ENCODE results near the gene TMBIM1.

DNA sequence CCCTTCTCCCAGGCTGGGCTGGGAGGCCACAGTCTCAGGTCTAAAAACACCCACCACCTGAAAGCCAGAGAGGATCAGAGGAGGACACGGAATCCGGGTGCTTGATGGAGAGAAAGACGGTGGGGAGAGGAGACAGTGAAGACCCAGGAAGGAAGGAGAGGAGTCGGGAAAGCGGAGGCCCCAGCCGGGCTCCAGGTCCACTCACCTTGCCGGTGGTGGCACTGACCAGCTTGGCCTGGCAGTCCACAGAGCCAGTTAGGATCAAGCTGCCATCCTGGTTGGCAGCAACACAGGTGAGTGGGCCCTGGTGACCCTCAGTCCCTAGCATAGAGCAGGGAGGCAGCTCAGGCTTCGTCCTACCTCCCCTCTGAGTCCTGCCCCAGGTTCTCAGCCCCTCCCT is 26.7 kb downstream of the TMBIM1 start:
- TF ChIP-seq, protein P1, sequence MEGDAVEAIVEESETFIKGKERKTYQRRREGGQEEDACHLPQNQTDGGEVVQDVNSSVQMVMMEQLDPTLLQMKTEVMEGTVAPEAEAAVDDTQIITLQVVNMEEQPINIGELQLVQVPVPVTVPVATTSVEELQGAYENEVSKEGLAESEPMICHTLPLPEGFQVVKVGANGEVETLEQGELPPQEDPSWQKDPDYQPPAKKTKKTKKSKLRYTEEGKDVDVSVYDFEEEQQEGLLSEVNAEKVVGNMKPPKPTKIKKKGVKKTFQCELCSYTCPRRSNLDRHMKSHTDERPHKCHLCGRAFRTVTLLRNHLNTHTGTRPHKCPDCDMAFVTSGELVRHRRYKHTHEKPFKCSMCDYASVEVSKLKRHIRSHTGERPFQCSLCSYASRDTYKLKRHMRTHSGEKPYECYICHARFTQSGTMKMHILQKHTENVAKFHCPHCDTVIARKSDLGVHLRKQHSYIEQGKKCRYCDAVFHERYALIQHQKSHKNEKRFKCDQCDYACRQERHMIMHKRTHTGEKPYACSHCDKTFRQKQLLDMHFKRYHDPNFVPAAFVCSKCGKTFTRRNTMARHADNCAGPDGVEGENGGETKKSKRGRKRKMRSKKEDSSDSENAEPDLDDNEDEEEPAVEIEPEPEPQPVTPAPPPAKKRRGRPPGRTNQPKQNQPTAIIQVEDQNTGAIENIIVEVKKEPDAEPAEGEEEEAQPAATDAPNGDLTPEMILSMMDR (IDR thresholded peaks at IDR 0.05) = no peak
- TF ChIP-seq POLR2A (IDR thresholded peaks at IDR 0.05) = no peak
